Stimulated activated CD8-positive, alpha-beta memory T cell treated with anti-CD3 and anti-CD28 coated beads, Interleukin-4, amount 100 ng/mL, for 1 hour (primary cell): ENCODE data around the gene LRRC72.

Experiments
- DNase-seq, 2 donors: peaks; one replicate each; pipeline ENCODE4 v3.0.0-alpha.2; 2020; ENCODE audit warnings: low read depth in 2 of 2, low spot score in 1 of 2

LRRC72 gene

GRCh38 chr7:16619979-16620408 is 93.4 kb downstream of the LRRC72 start:
- no peak for DNase-seq

DNA sequence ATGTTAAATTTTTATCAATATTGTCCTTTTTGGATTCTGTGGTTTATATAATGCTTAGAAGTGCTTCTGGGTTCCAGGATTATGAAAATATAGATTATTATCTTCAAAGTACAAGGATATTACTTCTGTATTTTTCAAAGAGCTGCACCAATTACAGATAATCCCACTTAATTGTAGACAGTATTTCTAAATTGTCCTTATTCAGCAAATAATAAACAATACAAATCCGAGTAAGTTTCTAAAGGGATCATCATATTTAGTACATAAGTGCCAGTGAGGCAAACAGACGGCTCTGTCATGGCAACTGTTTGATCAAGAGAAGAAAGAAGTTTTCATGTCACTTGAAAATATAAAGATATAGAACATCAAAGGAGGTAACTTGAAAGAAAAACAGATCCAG is 99.8 kb downstream of the LRRC72 start:
- DNase-seq, result no peak

- no peak for DNase-seq
These were observed 100.6 kb downstream of the LRRC72 start for GRCh38 chr7:16627236-16627635.

DNA sequence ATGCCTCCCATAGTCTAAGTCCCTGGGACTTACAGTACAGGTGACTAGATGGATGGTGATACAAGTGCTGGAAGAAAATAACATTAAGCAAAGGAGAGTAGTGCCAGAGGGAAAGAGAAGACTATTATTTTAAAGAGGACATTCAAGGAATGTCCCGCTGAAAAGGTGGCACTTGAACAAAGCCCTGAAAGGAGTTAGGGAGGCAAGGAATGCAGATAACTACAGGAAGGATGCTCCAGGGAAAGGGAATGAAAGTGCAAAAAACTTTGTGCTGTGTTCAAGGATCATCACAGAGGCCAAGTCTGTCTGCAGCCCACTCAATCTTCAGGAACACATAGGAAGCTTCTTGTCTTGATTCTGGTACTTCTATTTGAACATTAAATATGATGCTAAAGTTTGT is 104.0 kb downstream of the LRRC72 start:
- no peak for DNase-seq
